ENCODE results near the gene JPH2.

The JPH2 gene

DNA sequence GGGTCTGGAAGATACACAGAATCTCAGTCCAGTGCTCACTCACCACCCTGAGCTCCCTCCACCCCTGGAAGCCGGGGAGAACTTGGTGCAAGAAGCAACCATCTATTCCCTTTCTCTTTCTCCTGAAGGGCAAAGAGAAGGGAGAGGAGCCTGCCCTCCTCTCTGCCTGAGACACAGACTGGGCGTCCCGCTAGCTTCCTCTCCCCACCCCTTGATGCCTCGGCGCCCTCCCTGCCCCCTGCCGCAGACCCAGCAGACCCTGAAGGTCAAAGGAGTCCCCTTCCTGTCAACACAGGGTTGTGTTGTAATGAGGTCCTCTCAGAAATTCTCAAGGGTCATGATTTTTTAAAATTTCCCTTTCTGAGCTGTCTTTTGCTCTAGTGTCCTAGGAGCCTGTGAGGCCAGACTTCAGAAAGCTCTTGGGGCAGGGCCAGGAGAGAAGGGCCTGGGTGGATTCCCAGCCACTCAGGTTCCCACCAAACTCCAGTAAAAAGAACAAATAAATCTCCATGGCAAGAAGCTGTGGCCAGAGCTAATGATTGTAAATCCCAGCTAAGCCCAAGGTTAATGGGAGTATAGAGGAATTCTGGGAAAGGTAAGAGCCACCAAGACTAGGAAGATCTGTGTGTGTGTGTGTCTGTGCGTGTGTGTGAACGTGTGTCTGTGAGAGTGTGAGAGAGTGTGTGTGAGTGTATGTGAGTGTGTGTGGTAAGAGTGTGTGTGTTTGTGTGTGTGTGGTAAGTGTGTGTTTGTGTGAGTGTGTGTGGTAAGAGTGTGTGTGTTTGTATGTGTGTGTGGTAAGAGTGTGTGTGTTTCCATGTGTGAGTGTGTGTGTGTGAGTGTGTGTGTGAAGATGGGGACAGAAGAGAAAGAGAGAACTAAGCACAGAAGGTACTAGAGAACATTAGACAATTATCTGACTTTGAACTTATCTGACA is 1.1 kb upstream of the JPH2 start:
- no peak for DNase-seq (ENCODE audit: low read depth, low spot score)

DNA sequence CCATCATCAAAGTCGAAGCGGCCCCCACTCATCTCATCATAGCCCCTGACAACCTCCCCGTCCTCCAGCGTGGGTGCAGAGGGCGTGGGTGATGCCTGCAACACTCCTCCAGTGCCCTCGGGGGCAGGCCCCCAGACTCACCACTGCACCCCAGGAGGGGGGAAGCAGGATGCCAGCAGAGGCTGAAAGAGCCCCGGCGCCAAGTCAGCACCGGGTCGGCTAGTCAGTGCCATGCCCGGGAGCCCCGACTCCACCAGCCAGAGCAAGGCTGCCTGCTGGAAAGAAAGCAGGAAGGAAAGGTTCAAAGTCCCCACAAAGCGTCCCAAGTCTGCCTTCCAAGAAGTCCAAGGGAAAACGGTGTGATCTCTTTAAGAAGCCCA is 324 bp downstream of the JPH2 start:
- DNase-seq (ENCODE audit: low read depth, low spot score), result no peak

GRCh38 chr20:44186201-44186600 is 787 bp downstream of the JPH2 start:
- no peak for DNase-seq (ENCODE audit: low read depth, low spot score)

- no peak for DNase-seq (ENCODE audit: low read depth, low spot score)
Measured at GRCh38 chr20:44185574-44185973, 1.4 kb downstream of the JPH2 start.

DNA sequence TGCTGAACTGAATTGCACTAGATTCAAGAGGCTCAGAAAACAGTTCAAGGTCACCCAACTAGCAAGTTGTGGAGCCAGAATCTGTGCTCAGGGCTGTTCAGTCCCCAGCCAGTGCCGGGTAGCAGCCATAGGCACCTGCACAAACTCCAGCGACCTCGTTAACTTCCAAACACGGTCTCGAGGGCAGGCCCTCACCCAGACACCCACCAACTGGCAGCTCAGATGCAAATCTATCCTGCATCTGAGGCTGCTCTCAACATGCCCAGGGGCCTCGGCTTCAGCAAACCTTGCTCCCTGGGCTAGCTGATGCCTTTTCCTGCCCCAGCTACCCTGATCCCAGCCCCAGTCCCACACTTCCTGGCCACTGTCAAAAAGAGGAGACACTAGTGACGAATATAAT is 3.7 kb downstream of the JPH2 start:
- DNase-seq (ENCODE audit: low read depth, low spot score), result no peak

DNA sequence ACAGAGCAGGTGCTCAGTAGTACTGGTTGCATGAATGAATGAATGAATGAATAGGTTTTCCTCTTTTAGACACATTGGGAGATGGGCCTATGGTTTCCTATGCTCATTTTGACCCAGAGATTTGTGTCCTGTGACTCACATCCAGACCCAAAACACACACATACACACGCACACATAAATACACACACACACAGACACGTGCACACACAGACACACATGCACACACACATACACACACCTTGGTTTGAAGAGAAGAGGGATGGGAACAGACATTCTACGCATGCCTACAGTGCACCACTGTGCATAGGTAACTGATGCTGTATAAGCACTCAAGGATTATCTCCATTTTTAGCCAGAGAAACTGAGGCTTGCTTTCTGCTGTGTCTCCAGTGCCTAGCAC is 4.1 kb downstream of the JPH2 start:
- DNase-seq (ENCODE audit: low read depth, low spot score), result no peak

DNA sequence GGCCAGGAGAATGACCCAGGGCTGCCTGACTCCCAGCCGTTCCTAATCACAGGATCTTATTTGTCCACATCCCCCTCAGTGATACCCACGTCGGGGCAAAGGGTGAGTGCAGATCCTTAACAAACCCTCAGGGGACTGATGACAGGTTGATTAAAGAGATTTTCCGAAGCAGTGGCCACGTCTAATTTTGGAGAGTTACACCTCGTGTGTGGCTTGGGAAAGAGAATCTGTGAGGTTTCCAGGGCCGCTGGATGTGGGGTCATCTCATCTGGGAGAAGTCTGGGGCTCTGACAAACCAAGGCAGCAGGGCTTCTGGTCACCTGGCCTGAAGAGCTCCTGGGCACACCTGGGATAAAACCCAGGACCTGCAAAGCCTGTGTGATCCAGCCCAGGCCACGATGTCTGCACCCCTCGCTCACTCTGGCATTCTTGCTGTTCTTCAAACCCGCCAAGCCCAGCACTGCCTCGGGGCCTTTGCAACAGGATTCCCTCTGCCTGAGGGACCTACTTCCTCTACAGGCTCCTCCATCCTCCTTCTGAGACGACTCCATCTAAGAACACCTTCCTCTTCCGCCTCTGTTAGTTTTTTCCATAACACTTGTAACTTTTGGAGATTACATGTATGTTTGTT is 4.7 kb downstream of the JPH2 start:
- no peak for DNase-seq (ENCODE audit: low read depth, low spot score)

GRCh38 chr20:44181611-44182010 is 5.4 kb downstream of the JPH2 start:
- DNase-seq (ENCODE audit: low read depth, low spot score), result no peak

DNA sequence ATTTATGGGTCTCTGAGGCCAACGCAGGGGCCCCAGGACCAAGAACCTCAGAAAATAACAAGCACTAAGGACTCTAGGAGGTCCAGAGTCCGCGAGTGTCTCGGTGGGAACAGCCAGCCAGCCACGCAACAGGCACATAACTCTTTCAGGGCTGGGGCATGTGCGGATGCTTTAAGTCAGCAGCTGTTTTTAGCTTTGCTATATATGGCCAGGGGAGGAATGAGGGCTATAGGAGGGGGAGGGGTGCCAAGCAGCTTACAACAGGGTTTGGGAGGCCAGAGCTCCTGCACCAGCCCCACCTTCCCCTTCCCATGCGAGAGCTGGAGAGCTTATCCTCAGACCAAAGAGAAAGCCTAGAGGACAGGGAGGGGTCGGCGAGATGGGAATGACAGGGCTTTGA is 6.2 kb downstream of the JPH2 start:
- no peak for DNase-seq (ENCODE audit: low read depth, low spot score)

DNA sequence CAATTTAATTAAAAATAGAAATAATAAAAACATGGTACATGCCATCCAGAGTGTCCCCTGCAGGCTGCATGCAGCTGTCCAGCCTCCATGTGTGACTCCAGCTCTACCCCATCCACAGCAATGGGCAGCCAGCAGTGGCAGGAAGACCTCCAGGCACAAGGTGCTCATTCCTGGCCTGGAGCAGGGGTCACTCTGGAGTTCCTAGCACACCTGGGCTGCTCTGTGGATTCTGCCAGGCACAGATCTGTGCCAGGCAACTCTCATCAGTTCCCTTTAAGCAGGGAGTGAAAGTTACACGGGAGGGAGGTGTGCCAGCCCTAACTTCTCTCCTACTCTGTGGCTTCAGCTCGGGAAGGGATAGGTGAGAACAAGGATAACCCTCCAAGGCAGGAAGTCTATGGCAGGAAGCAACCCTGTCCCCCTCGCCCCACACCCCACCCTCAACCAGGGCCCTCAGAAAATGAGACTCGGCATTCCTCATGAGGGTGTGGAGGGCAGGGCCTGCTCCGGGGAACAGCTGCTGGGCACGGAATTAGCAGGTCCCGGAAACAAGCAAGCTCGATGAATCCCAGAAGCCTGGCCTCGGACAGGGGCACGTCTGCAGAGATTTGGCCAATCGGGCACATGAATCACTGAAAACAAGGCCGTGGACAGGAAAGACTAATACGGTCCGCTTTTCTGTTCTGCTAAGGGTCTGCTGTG is 10.0 kb downstream of the JPH2 start:
- DNase-seq (ENCODE audit: low read depth, low spot score), result no peak

- no peak for DNase-seq (ENCODE audit: low read depth, low spot score)
Measured at GRCh38 chr20:44174996-44175765, 11.8 kb downstream of the JPH2 start.

DNA sequence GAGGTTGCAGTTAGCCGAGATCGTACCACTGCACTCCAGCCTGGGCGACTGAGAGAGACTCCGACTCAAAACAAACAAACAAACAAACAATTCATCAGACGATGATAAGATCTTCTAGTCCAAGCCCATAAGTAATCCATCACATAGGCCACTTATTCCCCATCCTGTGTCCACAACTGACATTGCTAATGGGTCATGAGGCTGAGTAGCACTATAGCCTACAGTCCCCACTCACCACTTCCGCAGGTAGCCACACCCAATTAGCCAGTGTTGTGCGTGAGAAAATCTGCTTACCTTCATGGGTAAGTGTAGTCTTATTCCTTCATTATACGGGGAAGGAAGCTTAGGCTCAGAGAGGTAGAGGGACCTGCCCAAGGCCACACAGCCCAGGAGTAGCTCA is 13.1 kb downstream of the JPH2 start:
- no peak for DNase-seq (ENCODE audit: low read depth, low spot score)

DNA sequence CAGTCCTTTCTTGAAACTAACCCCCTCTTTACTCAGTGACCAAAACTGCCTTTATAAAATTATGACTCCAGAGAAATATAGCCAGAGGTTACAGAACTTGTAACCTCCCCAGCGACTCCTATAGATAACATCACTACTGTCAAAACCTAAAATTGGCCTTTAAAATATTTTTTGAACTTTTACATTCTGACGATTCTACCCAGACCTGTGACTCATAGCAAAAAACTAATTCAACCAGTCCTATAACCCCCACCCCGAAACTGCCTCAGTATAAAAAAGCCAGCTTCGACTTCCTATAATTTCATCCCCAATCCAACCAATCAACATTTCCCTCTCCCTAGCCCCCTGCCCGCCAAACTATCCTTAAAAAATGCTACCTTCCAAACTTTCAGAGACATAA is 13.9 kb downstream of the JPH2 start:
- DNase-seq (ENCODE audit: low read depth, low spot score), result no peak

GRCh38 chr20:44172572-44172950 is 14.4 kb downstream of the JPH2 start:
- DNase-seq (ENCODE audit: low read depth, low spot score), result no peak

GRCh38 chr20:44171775-44172571 is 15.0 kb downstream of the JPH2 start:
- DNase-seq (ENCODE audit: low read depth, low spot score), result no peak

GRCh38 chr20:44170816-44171410 is 16.1 kb downstream of the JPH2 start:
- DNase-seq (ENCODE audit: low read depth, low spot score), result no peak

GRCh38 chr20:44167736-44168135 is 19.3 kb downstream of the JPH2 start:
- no peak for DNase-seq (ENCODE audit: low read depth, low spot score)

GRCh38 chr20:44166477-44166876 is 20.5 kb downstream of the JPH2 start:
- no peak for DNase-seq (ENCODE audit: low read depth, low spot score)

GRCh38 chr20:44166008-44166407 is 21.0 kb downstream of the JPH2 start:
- no peak for DNase-seq (ENCODE audit: low read depth, low spot score)

- no peak for DNase-seq (ENCODE audit: low read depth, low spot score)
Measured at GRCh38 chr20:44160133-44160532, 26.9 kb downstream of the JPH2 start.

DNA sequence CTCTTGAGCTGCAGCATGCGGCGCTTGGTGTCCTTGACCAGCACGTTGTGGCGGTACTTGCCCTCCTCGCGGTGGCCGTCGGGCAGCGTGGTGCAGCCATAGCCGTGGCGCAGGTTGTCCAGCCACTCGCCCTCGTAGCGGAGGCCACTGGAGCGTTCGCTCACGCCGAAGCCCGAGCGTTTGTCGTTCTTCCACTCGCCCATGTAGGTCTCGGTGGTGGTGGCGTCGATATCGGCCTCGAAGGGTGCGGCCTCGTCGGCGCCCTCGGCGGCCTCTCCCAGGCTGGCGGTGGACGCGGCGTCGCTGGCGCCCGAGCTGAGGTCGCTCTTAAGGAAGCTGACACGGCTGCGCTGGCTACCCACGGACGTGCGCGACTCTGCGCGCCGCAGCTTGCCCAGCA is 27.3 kb downstream of the JPH2 start:
- no peak for DNase-seq (ENCODE audit: low read depth, low spot score)
